WTC11 (cell line): Measurements from ENCODE around the gene ARL6.

ENCODE experiments used
- ATF2 ChIP-seq: sonication (generic); formaldehyde crosslinking; IDR thresholded peaks from 2 replicates; pipeline ENCODE4 v1.8.1; 2022; ENCODE audit warnings: low read depth, missing genetic modification reagents, borderline replicate concordance
- CTCF ChIP-seq: fragments of 200-600 bp; IDR thresholded peaks from 2 replicates; pipeline ENCODE4 v1.8.0; 2022; ENCODE audit warnings: antibody characterized with exemption
- ELF4 ChIP-seq: sonication (generic); formaldehyde crosslinking; IDR thresholded peaks from 2 replicates; pipeline ENCODE4 v1.8.1; 2022; ENCODE audit warnings: low read depth, mild to moderate bottlenecking, moderate library complexity, missing genetic modification reagents
- PREB ChIP-seq: sonication (generic); formaldehyde crosslinking; IDR thresholded peaks from 2 replicates; pipeline ENCODE4 v1.8.1; 2022; ENCODE audit warnings: mild to moderate bottlenecking, missing genetic modification reagents, moderate library complexity, borderline replicate concordance
- PRRX2 ChIP-seq: fragments of 250-450 bp; sonication (Bioruptor Pico); IDR thresholded peaks from 2 replicates; pipeline ENCODE4 v1.8.0; 2021; ENCODE audit warnings: mild to moderate bottlenecking
- USF2 ChIP-seq: sonication (generic); formaldehyde crosslinking; IDR thresholded peaks from 2 replicates; pipeline ENCODE4 v1.8.1; 2023; ENCODE audit warnings: mild to moderate bottlenecking, missing genetic modification reagents, moderate library complexity
- ZBTB43 ChIP-seq: sonication (generic); formaldehyde crosslinking; IDR thresholded peaks from 2 replicates; pipeline ENCODE4 v1.8.1; 2023; ENCODE audit warnings: mild to moderate bottlenecking, missing genetic modification reagents
- ZNF423 ChIP-seq: fragments of 250-450 bp; sonication (Bioruptor Pico); IDR thresholded peaks from 2 replicates; pipeline ENCODE4 v2.1.2; 2022; ENCODE audit warnings: mild to moderate bottlenecking, moderate library complexity

GRCh38 chr3:97827741-97828471, 63.3 kb downstream of the ARL6 start:
- TF ChIP-seq ZNF423 (CRISPR knock-in tag) = no peak
- TF ChIP-seq CTCF = no peak
- no peak for TF ChIP-seq ELF4 (CRISPR knock-in tag)
- no peak for TF ChIP-seq PRRX2 (CRISPR knock-in tag)
- TF ChIP-seq ATF2 (CRISPR knock-in tag) = no peak
- no peak for TF ChIP-seq ZBTB43 (CRISPR knock-in tag)
- TF ChIP-seq PREB (CRISPR knock-in tag) = no peak
- TF ChIP-seq USF2 (CRISPR knock-in tag) = no peak
